Measurements from ENCODE around the gene HLA-F.
A peak's percentile ranks its signal among the peaks of the same experiment; 100 is the strongest.

HLA-F gene

GRCh38 chr6:29759457-29759856, 36.2 kb downstream of the HLA-F start:
- DNase-seq (ENCODE audit: extremely low read depth, low read depth): no peak
- no peak overlapping the region for H3K4me3 ChIP-seq (replicated peaks; ENCODE audit: low read depth, low read length)
- no peak for TF ChIP-seq CTCF (IDR thresholded peaks at IDR 0.05; ENCODE audit: low read depth, low read length, missing control alignments)

GRCh38 chr6:29760328-29760727, 37.1 kb downstream of the HLA-F start:
- H3K4me3 ChIP-seq (replicated peaks; ENCODE audit: low read depth, low read length): no peak overlapping the region
- TF ChIP-seq CTCF (IDR thresholded peaks at IDR 0.05; ENCODE audit: low read depth, low read length, missing control alignments): no peak
- no peak for DNase-seq (ENCODE audit: extremely low read depth, low read depth)

- TF ChIP-seq CTCF (IDR thresholded peaks at IDR 0.05; ENCODE audit: low read depth, low read length, missing control alignments): no peak
- no peak overlapping the region for H3K4me3 ChIP-seq (replicated peaks; ENCODE audit: low read depth, low read length)
- no peak for DNase-seq (ENCODE audit: extremely low read depth, low read depth)
These were observed 38.8 kb downstream of the HLA-F start for GRCh38 chr6:29762051-29762450.

- no peak overlapping the region for H3K4me3 ChIP-seq (replicated peaks; ENCODE audit: low read depth, low read length)
- TF ChIP-seq CTCF (IDR thresholded peaks at IDR 0.05; ENCODE audit: low read depth, low read length, missing control alignments): no peak
- DNase-seq (ENCODE audit: extremely low read depth, low read depth): no peak
These were observed 39.6 kb downstream of the HLA-F start for GRCh38 chr6:29762781-29763214.

GRCh38 chr6:29763491-29764289, 40.5 kb downstream of the HLA-F start:
- DNase-seq (ENCODE audit: extremely low read depth, low read depth): peak; percentile 52
- H3K4me3 ChIP-seq (replicated peaks; ENCODE audit: low read depth, low read length): no peak overlapping the region
- no peak for TF ChIP-seq CTCF (IDR thresholded peaks at IDR 0.05; ENCODE audit: low read depth, low read length, missing control alignments)

GRCh38 chr6:29764422-29765196, 41.4 kb downstream of the HLA-F start:
- no peak for TF ChIP-seq CTCF (IDR thresholded peaks at IDR 0.05; ENCODE audit: low read depth, low read length, missing control alignments)
- no peak overlapping the region for H3K4me3 ChIP-seq (replicated peaks; ENCODE audit: low read depth, low read length)
- DNase-seq (ENCODE audit: extremely low read depth, low read depth): no peak

Data from HFF-Myc (cell line).